Measurements from ENCODE around the gene RHOB. TPM values are rescaled to one million over a fixed set of nuclear protein-coding genes. Genes with fewer than 3 reads are reported as not detected.
"Not testable (repeated sequence)": the region's sequence is repeated elsewhere in the genome, so short reads cannot be mapped to it uniquely, and the experiment has no call there.

The RHOB gene
- total RNA-seq, 2 experiments from 2014 or later: 0.52 to 0.67 TPM

DNA sequence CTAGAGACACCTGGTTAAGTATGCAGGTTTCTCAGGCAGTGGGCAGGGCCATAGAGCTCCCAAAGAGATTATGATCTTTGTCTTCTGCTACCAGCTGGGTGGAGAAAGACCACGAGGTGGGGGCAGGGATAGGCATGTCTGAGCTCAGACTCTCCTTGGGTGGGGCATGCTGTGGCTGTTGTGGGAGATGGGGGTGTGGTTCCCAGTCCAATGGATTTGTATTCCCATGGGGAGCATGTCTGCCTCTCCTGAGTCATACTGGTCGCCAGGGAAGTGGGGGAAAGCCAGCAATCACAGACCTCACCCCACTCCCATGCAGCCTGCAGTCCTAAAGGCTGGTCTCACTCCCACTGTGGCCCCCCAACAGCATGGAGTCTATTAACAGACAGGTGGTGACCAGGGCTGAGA is 31.4 kb upstream of the RHOB start:
- Mint-ChIP-seq H3K9me3 (no peaks in the 10 kb centered on the region), H3K4me3 (no peak overlapping the region), H3K36me3 (ENCODE audit: low read depth) (no peaks in the 10 kb centered on the region), H3K4me1 (peaks cover 1% of the 10 kb centered on the region), H3K27ac (no peak overlapping the region), H3K27me3 (peaks cover 30% of the 10 kb centered on the region)
- ChIA-PET POLR2A (no interaction called here), CTCF (interaction anchor here (1.3 to 1.7 kb wide), 4 partner anchors 9 to 235 kb away, joined by 3 to 5 read pairs (median 3); partner anchors contain the start of gene HS1BP3)
- no peak for DNase-seq

- no peak overlapping the region for H3K27ac Mint-ChIP-seq
- no peaks in the 10 kb centered on the region for H3K4me1 Mint-ChIP-seq
- DNase-seq: no peak
- peaks cover 26% of the 10 kb centered on the region for H3K27me3 Mint-ChIP-seq
- CTCF ChIA-PET: interaction anchor here (1.4 kb wide), 1 partner anchor 234 kb away, joined by 5 read pairs; the partner anchor contains the start of gene HS1BP3
- H3K36me3 Mint-ChIP-seq (ENCODE audit: low read depth): no peaks in the 10 kb centered on the region
- no peak overlapping the region for H3K4me3 Mint-ChIP-seq
- no peaks in the 10 kb centered on the region for H3K9me3 Mint-ChIP-seq
- POLR2A ChIA-PET: no interaction called here
Measured at GRCh38 chr2:20416723-20417122, 30.2 kb upstream of the RHOB start.

DNA sequence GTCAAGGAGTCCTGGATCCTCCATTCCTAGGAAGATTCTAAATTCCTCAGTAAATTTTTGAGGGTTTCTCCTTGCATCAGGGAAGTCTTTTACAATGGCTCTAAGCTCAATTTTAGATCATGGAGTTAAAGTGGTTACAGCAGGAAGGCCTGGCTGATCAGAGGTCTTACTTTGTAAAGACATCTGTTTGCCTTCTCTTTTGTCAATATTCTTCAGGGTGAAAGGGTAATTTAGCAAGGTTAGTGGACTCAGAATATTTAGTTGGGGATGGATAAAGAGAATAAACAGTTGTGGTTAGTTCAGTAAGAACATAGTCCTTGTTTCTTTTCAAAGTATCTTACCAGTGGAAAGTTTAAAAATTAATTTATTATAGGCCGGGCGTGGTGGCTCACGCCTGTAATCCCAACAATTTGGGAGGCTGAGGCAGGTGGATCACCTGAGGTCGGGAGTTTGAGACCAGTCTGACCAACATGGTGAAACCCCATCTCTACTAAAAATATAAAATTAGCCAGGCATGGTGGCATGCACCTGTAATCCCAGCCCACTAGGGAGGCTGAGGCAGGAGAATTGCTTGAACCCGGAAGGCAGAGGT is 29.5 kb upstream of the RHOB start:
- H3K4me1 Mint-ChIP-seq; POLR2A ChIA-PET; DNase-seq; H3K27ac Mint-ChIP-seq; H3K9me3 Mint-ChIP-seq; H3K4me3 Mint-ChIP-seq; H3K36me3 Mint-ChIP-seq (ENCODE audit: low read depth); CTCF ChIA-PET: not testable (repeated sequence)
- peaks cover 24% of the 10 kb centered on the region for H3K27me3 Mint-ChIP-seq

GRCh38 chr2:20418519-20418918 is 28.4 kb upstream of the RHOB start:
- ChIA-PET CTCF (no interaction called here), POLR2A (no interaction called here)
- Mint-ChIP-seq H3K4me3 (no peak overlapping the region), H3K27me3 (peaks cover 13% of the 10 kb centered on the region), H3K9me3 (no peaks in the 10 kb centered on the region), H3K4me1 (peaks cover 1% of the 10 kb centered on the region), H3K36me3 (ENCODE audit: low read depth) (no peaks in the 10 kb centered on the region), H3K27ac (no peak overlapping the region)
- DNase-seq: no peak

DNA sequence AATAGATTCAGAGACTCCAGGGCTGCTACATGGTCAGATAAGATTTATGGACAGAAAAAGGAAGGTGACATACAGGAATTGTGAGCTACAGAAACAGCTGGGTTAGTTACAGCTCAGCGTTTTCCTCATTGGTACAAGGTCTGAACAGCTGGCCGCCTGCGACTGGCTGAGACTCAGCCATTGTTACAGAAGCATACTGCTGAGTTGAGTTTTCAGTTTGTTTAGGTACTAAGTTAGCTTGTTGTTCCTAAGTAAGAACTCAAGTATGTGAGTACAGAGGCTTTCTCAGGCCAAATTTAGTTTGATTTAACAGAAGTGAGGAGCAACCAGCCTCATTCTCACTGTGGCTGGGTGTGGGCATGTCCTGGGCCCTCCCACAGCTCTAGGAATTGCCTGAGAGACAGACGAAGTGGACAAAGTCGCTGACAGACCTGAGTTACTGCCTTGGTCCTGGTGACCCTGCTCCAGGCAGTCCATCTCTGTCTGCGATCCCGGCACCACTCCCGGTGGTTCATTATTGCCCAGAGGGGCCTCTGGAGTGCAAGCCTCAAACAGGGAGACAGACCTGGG is 27.8 kb upstream of the RHOB start:
- ChIA-PET CTCF (interaction anchor here (1.4 kb wide), 1 partner anchor 8 kb away, joined by 7 read pairs; no protein-coding TSS in a partner anchor), POLR2A (no interaction called here)
- Mint-ChIP-seq H3K27me3 (peaks cover 10% of the 10 kb centered on the region), H3K27ac (peak overlapping the region; percentile 22), H3K9me3 (no peaks in the 10 kb centered on the region), H3K4me1 (peaks cover 7% of the 10 kb centered on the region), H3K36me3 (ENCODE audit: low read depth) (no peaks in the 10 kb centered on the region), H3K4me3 (no peak overlapping the region)
- no peak for DNase-seq

- Mint-ChIP-seq H3K36me3 (ENCODE audit: low read depth) (no peaks in the 10 kb centered on the region), H3K4me1 (peaks cover 13% of the 10 kb centered on the region), H3K27ac (no peak overlapping the region), H3K9me3 (no peaks in the 10 kb centered on the region), H3K4me3 (no peak overlapping the region), H3K27me3 (peaks cover 8% of the 10 kb centered on the region)
- POLR2A ChIA-PET: interaction anchor here (0.6 kb wide), 1 partner anchor 17 kb away, joined by 3 read pairs; no protein-coding TSS in a partner anchor
- no peak for DNase-seq
- CTCF ChIA-PET: interaction anchor here (1.4 kb wide), 1 partner anchor 9 kb away, joined by 7 read pairs; no protein-coding TSS in a partner anchor
Measured at GRCh38 chr2:20419752-20420151, 27.1 kb upstream of the RHOB start.

GRCh38 chr2:20421336-20421987 is 25.4 kb upstream of the RHOB start:
- H3K4me1 Mint-ChIP-seq: peaks cover 28% of the 10 kb centered on the region
- H3K4me3 Mint-ChIP-seq: no peak overlapping the region
- POLR2A ChIA-PET: no interaction called here
- CTCF ChIA-PET: interaction anchor here (0.6 to 4.3 kb wide), 9 partner anchors 9 to 269 kb away, joined by 3 to 37 read pairs (median 3); no protein-coding TSS in a partner anchor
- peaks cover 5% of the 10 kb centered on the region for H3K27me3 Mint-ChIP-seq
- no peak for DNase-seq
- no peaks in the 10 kb centered on the region for H3K36me3 Mint-ChIP-seq (ENCODE audit: low read depth)
- H3K27ac Mint-ChIP-seq: no peak overlapping the region
- H3K9me3 Mint-ChIP-seq: no peaks in the 10 kb centered on the region

GRCh38 chr2:20421988-20422370 is 24.9 kb upstream of the RHOB start:
- Mint-ChIP-seq H3K36me3 (ENCODE audit: low read depth) (no peaks in the 10 kb centered on the region), H3K9me3 (no peaks in the 10 kb centered on the region), H3K27me3 (peaks cover 5% of the 10 kb centered on the region), H3K4me3 (no peak overlapping the region), H3K27ac (no peak overlapping the region), H3K4me1 (peaks cover 28% of the 10 kb centered on the region)
- CTCF ChIA-PET: interaction anchor here (0.6 to 4.3 kb wide), 11 partner anchors 9 to 269 kb away, joined by 3 to 37 read pairs (median 3); partner anchors contain the start of gene RHOB
- POLR2A ChIA-PET: no interaction called here
- DNase-seq: no peak

DNA sequence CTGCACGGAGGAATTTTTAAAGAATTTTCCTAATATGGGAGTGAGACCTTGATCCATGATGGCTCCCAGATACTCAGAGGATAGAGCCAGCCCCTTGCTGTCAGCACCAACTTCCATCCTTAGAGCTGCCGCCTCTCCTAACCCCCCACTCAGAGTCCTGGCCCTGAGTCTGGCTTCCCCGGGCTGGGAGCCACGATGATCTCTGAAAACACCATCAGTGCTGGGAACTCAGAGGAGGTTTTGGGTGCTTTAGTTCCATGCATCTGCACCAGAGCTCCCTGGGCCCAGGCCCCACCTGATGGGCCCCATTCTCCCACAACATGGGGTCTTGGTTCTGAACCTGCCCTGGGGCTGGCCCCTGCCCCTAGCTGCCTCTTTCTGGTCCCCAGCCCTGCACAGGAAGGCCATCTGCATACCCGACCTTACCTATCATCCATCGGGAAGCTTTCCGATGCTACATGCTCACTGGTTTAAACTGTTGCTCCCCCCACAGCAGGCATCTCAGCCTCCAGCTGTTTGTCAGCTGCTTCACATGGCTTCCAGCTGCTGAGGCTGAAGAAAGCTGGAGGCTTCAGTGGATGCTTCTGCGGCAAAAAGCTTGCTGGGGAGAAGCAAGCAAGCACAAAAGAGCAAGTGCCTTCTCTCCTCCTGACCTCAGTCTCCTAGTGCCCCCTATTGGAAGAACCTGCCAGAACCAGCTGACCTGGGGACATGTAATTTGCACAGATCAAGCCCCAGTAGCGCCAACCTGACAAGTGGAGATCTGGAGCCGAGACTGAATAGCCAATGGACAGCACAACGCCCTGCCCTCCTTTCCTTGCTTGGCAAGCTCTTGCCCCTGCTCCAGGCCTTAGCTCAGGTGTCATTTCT is 24.2 kb upstream of the RHOB start:
- ChIA-PET CTCF (interaction anchor here (0.6 to 4.3 kb wide), 19 partner anchors 9 to 268 kb away, joined by 3 to 37 read pairs (median 3); partner anchors contain the start of genes HS1BP3 and RHOB), POLR2A (no interaction called here)
- no peaks in the 10 kb centered on the region for H3K36me3 Mint-ChIP-seq (ENCODE audit: low read depth)
- H3K9me3 Mint-ChIP-seq: no peaks in the 10 kb centered on the region
- H3K4me1 Mint-ChIP-seq: peaks cover 28% of the 10 kb centered on the region
- H3K27me3 Mint-ChIP-seq: peaks cover 5% of the 10 kb centered on the region
- no peak overlapping the region for H3K4me3 Mint-ChIP-seq
- no peak overlapping the region for H3K27ac Mint-ChIP-seq
- DNase-seq: peak; percentile 36

GRCh38 chr2:20423359-20423758 is 23.5 kb upstream of the RHOB start:
- H3K27ac Mint-ChIP-seq: peak overlapping the region; percentile 78
- no peaks in the 10 kb centered on the region for H3K36me3 Mint-ChIP-seq (ENCODE audit: low read depth)
- CTCF ChIA-PET: interaction anchor here (0.6 to 4.3 kb wide), 16 partner anchors 8 to 228 kb away, joined by 3 to 37 read pairs (median 4); partner anchors contain the start of genes HS1BP3 and RHOB
- peaks cover under 1% of the 10 kb centered on the region for H3K27me3 Mint-ChIP-seq
- no peak overlapping the region for H3K4me3 Mint-ChIP-seq
- POLR2A ChIA-PET: no interaction called here
- DNase-seq: no peak
- H3K4me1 Mint-ChIP-seq: peaks cover 28% of the 10 kb centered on the region
- H3K9me3 Mint-ChIP-seq: no peaks in the 10 kb centered on the region

- Mint-ChIP-seq H3K36me3 (ENCODE audit: low read depth) (no peaks in the 10 kb centered on the region), H3K4me3 (no peak overlapping the region), H3K9me3 (no peaks in the 10 kb centered on the region), H3K4me1 (peaks cover 28% of the 10 kb centered on the region), H3K27me3 (no peaks in the 10 kb centered on the region), H3K27ac (peak overlapping the region; percentile 78)
- ChIA-PET POLR2A (no interaction called here), CTCF (interaction anchor here (0.8 to 4.3 kb wide), 13 partner anchors 9 to 227 kb away, joined by 3 to 37 read pairs (median 5); partner anchors contain the start of gene HS1BP3)
- DNase-seq: no peak
Measured at GRCh38 chr2:20423847-20424246, 23.0 kb upstream of the RHOB start.
